Stimulated activated CD8-positive, alpha-beta memory T cell treated with anti-CD3 and anti-CD28 coated beads, Interleukin-4, amount 100 ng/mL, for 48 hours (primary cell): ENCODE results near the gene SLC25A25.
"Not testable (repeated sequence)": the region's sequence is repeated elsewhere in the genome, so short reads cannot be mapped to it uniquely, and the experiment has no call there.

Experiments used
- DNase-seq: peaks from one replicate; pipeline ENCODE4 v3.0.0-alpha.2; 2020

Gene SLC25A25

GRCh38 chr9:128099231-128099931 is 31.3 kb downstream of the SLC25A25 start:
- DNase-seq: no peak

- no peak for DNase-seq
Observed at GRCh38 chr9:128099932-128100491, 32.0 kb downstream of the SLC25A25 start.

GRCh38 chr9:128100581-128100980 is 32.5 kb downstream of the SLC25A25 start:
- no peak for DNase-seq

- no peak for DNase-seq
Observed at GRCh38 chr9:128101231-128101661, 33.2 kb downstream of the SLC25A25 start.

GRCh38 chr9:128101690-128102089 is 33.7 kb downstream of the SLC25A25 start:
- DNase-seq: no peak

- no peak for DNase-seq
Observed at GRCh38 chr9:128102196-128102595, 34.2 kb downstream of the SLC25A25 start.

GRCh38 chr9:128102861-128103588 is 35.0 kb downstream of the SLC25A25 start:
- DNase-seq: no peak

- peak; percentile 46 for DNase-seq
Observed at GRCh38 chr9:128103589-128103962, 35.5 kb downstream of the SLC25A25 start.

- DNase-seq: no peak
Observed at GRCh38 chr9:128104171-128104618, 36.2 kb downstream of the SLC25A25 start.

GRCh38 chr9:128105538-128106175 is 37.6 kb downstream of the SLC25A25 start:
- no peak for DNase-seq

GRCh38 chr9:128106181-128106939 is 38.3 kb downstream of the SLC25A25 start:
- no peak for DNase-seq

GRCh38 chr9:128106940-128107467 is 39.0 kb downstream of the SLC25A25 start:
- no peak for DNase-seq

GRCh38 chr9:128107468-128108268 is 39.6 kb downstream of the SLC25A25 start:
- no peak for DNase-seq

- DNase-seq: no peak
Observed at GRCh38 chr9:128108269-128109049, 40.4 kb downstream of the SLC25A25 start.

- no peak for DNase-seq
Observed at GRCh38 chr9:128109050-128109709, 41.1 kb downstream of the SLC25A25 start.

GRCh38 chr9:128111726-128112125 is 43.7 kb downstream of the SLC25A25 start:
- not testable (repeated sequence) for DNase-seq

GRCh38 chr9:128113526-128114325 is 45.7 kb downstream of the SLC25A25 start:
- no peak for DNase-seq

GRCh38 chr9:128114326-128115186 is 46.5 kb downstream of the SLC25A25 start:
- DNase-seq: no peak
